ENCODE measurements around the gene GPR17.

The GPR17 gene

GRCh38 chr2:127645395-127646291 lies at the start of gene GPR17:
Gene GPR17 (plus strand): TSS chr2:127646153. CDS start chr2:127650736, 4,583 bp downstream.
- in situ Hi-C loops (cut with HindIII; ENCODE audit: low pct_ligation_motif_present, low sequenced_read_pairs), result no loop called here
- no peak for TF ChIP-seq CTCF (IDR thresholded peaks at IDR 0.05; ENCODE audit: low read depth, low read length, missing control alignments)
- Histone ChIP-seq H3K4me3 (ENCODE audit: low read depth, low read length) (no peak within 1 kb of the TSS), H3K27ac (no peak within 1 kb of the TSS), H3K36me3 (replicated peaks) (no peaks in the 10 kb centered on the region), H3K27me3 (replicated peaks) (no peaks in the 10 kb centered on the region)
- no peak for DNase-seq

- TF ChIP-seq CTCF (IDR thresholded peaks at IDR 0.05; ENCODE audit: low read depth, low read length, missing control alignments), result no peak
- Histone ChIP-seq H3K36me3 (replicated peaks) (no peaks in the 10 kb centered on the region), H3K27ac (no peak overlapping the region), H3K4me3 (ENCODE audit: low read depth, low read length) (no peak overlapping the region), H3K27me3 (replicated peaks) (no peaks in the 10 kb centered on the region)
- no peak for DNase-seq
- in situ Hi-C loops (cut with HindIII; ENCODE audit: low pct_ligation_motif_present, low sequenced_read_pairs), result no loop called here
Measured at GRCh38 chr2:127596311-127597045, 49.5 kb upstream of the GPR17 start.

- H3K27ac ChIP-seq, result peak overlapping the region; percentile 67
- no peak for TF ChIP-seq CTCF (IDR thresholded peaks at IDR 0.05; ENCODE audit: low read depth, low read length, missing control alignments)
- no peaks in the 10 kb centered on the region for H3K36me3 ChIP-seq (replicated peaks)
- DNase-seq, result no peak
- H3K4me3 ChIP-seq (ENCODE audit: low read depth, low read length), result no peak overlapping the region
- H3K27me3 ChIP-seq (replicated peaks), result no peaks in the 10 kb centered on the region
- in situ Hi-C loops (cut with HindIII; ENCODE audit: low pct_ligation_motif_present, low sequenced_read_pairs), result no loop called here
Measured at GRCh38 chr2:127597046-127597983, 48.6 kb upstream of the GPR17 start.

GRCh38 chr2:127597984-127598380 lies 48.0 kb upstream of the GPR17 start:
- peak; percentile 64 for DNase-seq
- Histone ChIP-seq H3K4me3 (ENCODE audit: low read depth, low read length) (no peak overlapping the region), H3K27me3 (replicated peaks) (no peaks in the 10 kb centered on the region), H3K27ac (peak overlapping the region; percentile 67), H3K36me3 (replicated peaks) (no peaks in the 10 kb centered on the region)
- in situ Hi-C loops (cut with HindIII; ENCODE audit: low pct_ligation_motif_present, low sequenced_read_pairs), result no loop called here
- TF ChIP-seq CTCF (IDR thresholded peaks at IDR 0.05; ENCODE audit: low read depth, low read length, missing control alignments), result no peak

- H3K27ac ChIP-seq, result peak overlapping the region; percentile 67
- H3K27me3 ChIP-seq (replicated peaks), result no peaks in the 10 kb centered on the region
- H3K4me3 ChIP-seq (ENCODE audit: low read depth, low read length), result no peak overlapping the region
- in situ Hi-C loops (cut with HindIII; ENCODE audit: low pct_ligation_motif_present, low sequenced_read_pairs), result no loop called here
- no peaks in the 10 kb centered on the region for H3K36me3 ChIP-seq (replicated peaks)
- DNase-seq, result peak; percentile 51
- no peak for TF ChIP-seq CTCF (IDR thresholded peaks at IDR 0.05; ENCODE audit: low read depth, low read length, missing control alignments)
Measured at GRCh38 chr2:127598711-127599110, 47.2 kb upstream of the GPR17 start.

Data from brain microvascular endothelial cell (primary cell).